SK-N-DZ (cell line): ENCODE results near the gene SIRT6.
"Not testable (repeated sequence)": the region's sequence is repeated elsewhere in the genome, so short reads cannot be mapped to it uniquely, and the experiment has no call there.

Source experiments
- DNase-seq: peaks from one replicate; pipeline ENCODE4 v3.0.0-alpha.2; 2015; ENCODE audit warnings: low spot score
- small RNA-seq, 2 experiments: library from RNA; depleted of rRNA; stranded (forward); fragments of <200 nt; gene quantifications; one replicate each; pipeline ENCODE3, GENCODE V24; 2014

The SIRT6 gene

DNA sequence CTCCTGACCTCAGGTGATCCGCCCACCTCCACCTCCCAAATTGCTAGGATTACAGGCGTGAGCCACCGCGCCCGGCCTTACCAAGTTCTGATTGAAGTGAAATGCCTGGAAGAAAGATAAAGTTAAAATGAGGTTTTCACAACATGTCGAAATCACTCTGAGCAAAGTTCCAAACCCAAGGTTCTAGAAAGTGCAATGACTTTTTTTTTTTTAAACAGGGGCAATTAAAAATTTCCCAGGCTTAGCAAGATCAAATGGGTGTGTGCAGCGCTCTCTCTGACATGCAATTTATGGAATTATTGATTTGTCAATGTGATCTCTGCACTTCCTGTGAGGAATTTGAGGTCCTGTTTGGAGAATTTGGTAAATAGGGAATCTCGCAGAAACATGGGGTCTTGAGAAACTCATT is 45.7 kb downstream of the SIRT6 start:
- no peak for DNase-seq

GRCh38 chr19:4135386-4135785 is 47.0 kb downstream of the SIRT6 start:
- not testable (repeated sequence) for DNase-seq

DNA sequence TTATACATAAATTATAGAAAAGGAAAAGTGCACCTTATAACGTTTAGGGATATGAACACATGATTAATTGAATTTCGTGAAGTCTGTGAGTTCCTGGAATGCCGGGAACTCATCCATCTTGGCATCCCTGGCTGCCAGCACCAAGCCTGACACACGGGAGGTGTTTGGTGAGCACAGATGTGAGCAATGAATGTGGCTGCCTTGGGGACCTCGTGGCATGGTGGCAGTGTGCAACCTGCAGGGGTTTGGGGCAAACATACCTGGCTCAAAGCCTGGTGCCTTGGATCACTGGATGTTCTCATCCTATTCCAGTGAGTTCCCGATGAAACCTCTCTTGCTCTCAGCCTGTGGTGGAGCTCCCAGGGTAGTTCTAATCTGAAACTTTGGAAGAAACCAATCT is 48.0 kb downstream of the SIRT6 start:
- DNase-seq, result no peak

DNA sequence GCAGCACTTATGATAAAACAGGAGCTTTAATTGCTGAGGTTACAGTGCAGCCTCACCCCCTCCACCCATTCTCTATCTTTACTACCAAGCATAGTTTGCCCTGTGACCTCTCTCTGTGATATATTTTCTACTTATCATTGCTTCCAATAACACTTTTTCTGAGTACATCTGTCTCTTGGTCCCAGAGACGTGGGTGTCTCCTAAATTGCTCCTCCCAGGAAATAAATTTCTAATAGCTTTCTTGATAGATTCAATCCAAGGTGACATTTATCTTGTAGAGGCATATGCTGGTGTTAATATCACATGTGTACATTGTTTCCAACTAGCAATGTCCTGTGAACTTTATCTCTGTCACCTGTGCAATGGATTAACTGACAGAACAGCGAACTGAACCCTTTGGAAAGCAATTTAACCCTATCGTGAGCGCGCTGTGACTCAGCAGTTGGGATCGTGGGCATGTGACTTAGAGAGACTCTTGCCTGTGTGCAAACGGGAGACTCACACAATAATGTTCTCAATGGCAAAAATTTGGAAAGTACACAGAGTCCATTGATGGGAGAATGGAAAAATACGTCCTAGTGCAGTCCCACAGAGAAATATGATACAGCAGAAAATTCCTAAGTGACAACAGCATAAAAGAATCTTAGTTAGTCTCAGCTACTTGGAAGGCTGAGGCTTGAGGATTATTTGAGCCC is 51.5 kb downstream of the SIRT6 start:
- DNase-seq, result no peak

DNA sequence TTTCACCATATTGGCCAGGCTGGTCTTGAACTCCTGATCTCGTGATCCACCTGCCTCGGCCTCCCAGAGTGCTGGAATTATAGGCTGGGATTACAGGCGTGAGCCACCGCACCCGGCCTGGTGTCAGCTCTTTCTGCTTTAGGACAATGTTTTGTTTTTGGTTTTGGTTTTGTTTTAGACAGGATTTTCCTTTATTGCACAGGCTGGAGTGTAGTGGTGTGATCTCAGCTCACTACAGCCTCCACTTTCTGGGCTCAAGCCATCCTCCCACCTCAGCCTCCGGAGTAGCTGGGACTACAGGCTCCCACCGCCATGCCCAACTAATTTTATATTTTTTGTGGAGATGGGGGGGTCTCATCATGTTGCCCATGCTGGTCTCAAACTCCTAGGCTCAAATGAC is 53.3 kb downstream of the SIRT6 start:
- not testable (repeated sequence) for DNase-seq

DNA sequence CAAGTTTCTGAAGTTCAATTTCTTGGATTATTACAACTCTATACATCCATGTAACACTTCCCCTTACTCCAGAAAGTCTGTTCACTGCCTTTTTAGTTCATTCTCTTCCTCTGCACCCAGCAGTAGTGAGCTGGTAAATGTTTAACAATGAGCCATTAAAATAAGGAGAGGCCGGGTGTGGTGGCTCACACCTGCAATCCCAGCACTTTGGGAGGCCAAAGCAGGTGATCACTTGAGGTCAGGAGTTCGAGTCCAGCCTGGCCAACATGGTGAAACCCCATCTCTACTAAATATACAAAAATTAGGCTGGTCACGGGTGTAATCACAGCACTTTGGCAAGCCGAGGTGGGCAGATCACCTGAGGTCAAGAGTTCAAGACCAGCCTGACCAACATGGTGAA is 55.0 kb downstream of the SIRT6 start:
- DNase-seq, result not testable (repeated sequence)

GRCh38 chr19:4124638-4125037 is 57.7 kb downstream of the SIRT6 start:
- DNase-seq, result no peak

Small RNA genes lying within 50 kb of the gene (small RNA-seq; reads per million reads assigned to genes)
- gene RF00017, result 0 reads per million in 2 experiments
